HepG2 (cell line): Measurements from ENCODE around the gene SHISA5. TPM values are rescaled to one million over a fixed set of nuclear protein-coding genes. Genes with fewer than 3 reads are reported as not detected.
A peak's percentile ranks its signal among the peaks of the same experiment; 100 is the strongest.

Source experiments
- ATAC-seq: fragments of 200-7000 bp; cut with Tn5 transposase; 3 replicates; pipeline ENCODE4 v1.9.1; 2020; ENCODE audit warnings: mild to moderate bottlenecking, moderate library complexity
- BruUV-seq: library from RNA; stranded (reverse); fragments of 400-500 nt; replicated peaks from 2 replicates; lab custom pipeline; 2021; lab: Mats Ljungman, UMichigan
- CTCF ChIA-PET: fragments of 300-600 bp; formaldehyde crosslinking; extraction: SDS; loops from one replicate; lab custom pipeline; 2021; ENCODE audit warnings: low total read pairs, inconsistent platforms, low intra/inter-chr PET ratio; lab: Yijun Ruan, JAX
- POLR2A ChIA-PET: fragments of 350-600 bp; sonication (Branson Sonifier 250); formaldehyde crosslinking; loops from one replicate; lab custom pipeline; 2020; ENCODE audit warnings: antibody characterized with exemption, inconsistent platforms; lab: Yijun Ruan, JAX
- DNase-seq: peaks from one replicate; pipeline ENCODE4 v3.0.0-alpha.2; 2015; ENCODE audit warnings: low spot score
- FAIRE-seq: peaks from 3 replicates; lab custom pipeline; 2011; peaks lifted over from hg19 to GRCh38; lab: Jason Lieb, UNC
- H2AFZ ChIP-seq: one replicate; pipeline ENCODE4 v1.6.1; 2011; ENCODE audit warnings: low read length, inconsistent platforms
- H3K27ac ChIP-seq: fragments of 300-600 bp; 3 replicates; pipeline ENCODE4 v1.8.0; 2011; ENCODE audit warnings: mixed run types, mild to moderate bottlenecking, mixed read lengths, low read length, inconsistent platforms; ENCODE audit not compliant: insufficient read depth; ENCODE audit errors: extremely low read length
- H3K27me3 ChIP-seq, 2 experiments: fragments of 200-600 bp in 1 of 2; 2 replicates in 1 of 2; 3 replicates in 1 of 2; pipeline versions ENCODE4 v1.6.0 to v1.8.0; 2011; ENCODE audit warnings: low read length in 2 of 2, mild to moderate bottlenecking in 2 of 2, moderate library complexity in 2 of 2, inconsistent platforms in 1 of 2; ENCODE audit not compliant: insufficient read depth in 2 of 2, control insufficient read depth in 1 of 2
- H3K36me3 ChIP-seq, 2 experiments: fragments of 200-600 bp in 1 of 2; replicated peaks in 1 of 2; 2 replicates in 1 of 2; 3 replicates in 1 of 2; pipeline versions ENCODE4 v1.5.1 to v1.8.0; 2011; ENCODE audit warnings: low read length in 2 of 2, inconsistent platforms in 1 of 2; ENCODE audit not compliant: insufficient read depth in 2 of 2, control insufficient read depth in 1 of 2
- H3K4me1 ChIP-seq: 2 replicates; pipeline ENCODE4 v1.5.1; 2012; ENCODE audit warnings: low read length, inconsistent platforms; ENCODE audit not compliant: insufficient read depth
- H3K4me2 ChIP-seq: 2 replicates; pipeline ENCODE4 v1.6.0; 2011; ENCODE audit warnings: low read depth, low read length, inconsistent platforms
- H3K4me3 ChIP-seq, 3 experiments: fragments of 200-600 bp in 1 of 3; sonication (generic), shearing (Covaris generic) in 1 of 3; replicated peaks in 1 of 3; 2 replicates each; pipeline ENCODE4 v1.5.1; 2011 to 2016; ENCODE audit warnings: low read length in 3 of 3, inconsistent platforms in 2 of 3, low read depth in 2 of 3, mild to moderate bottlenecking in 2 of 3, control low read depth in 1 of 3, mixed read lengths in 1 of 3; ENCODE audit not compliant: insufficient read depth in 1 of 3
- H3K79me2 ChIP-seq: one replicate; pipeline ENCODE4 v1.6.1; 2011; ENCODE audit warnings: low read length, inconsistent platforms; ENCODE audit not compliant: insufficient read depth
- H3K9ac ChIP-seq: 2 replicates; pipeline ENCODE4 v1.6.0; 2011; ENCODE audit warnings: mild to moderate bottlenecking, low read depth, low read length, inconsistent platforms; ENCODE audit not compliant: insufficient read depth
- H3K9me3 ChIP-seq: 2 replicates; pipeline ENCODE4 v1.5.1; 2012; ENCODE audit warnings: mild to moderate bottlenecking, low read length
- H4K20me1 ChIP-seq: 2 replicates; pipeline ENCODE4 v1.6.0; 2011; ENCODE audit warnings: inconsistent platforms, mild to moderate bottlenecking, low read length, moderate library complexity; ENCODE audit not compliant: insufficient read depth
- EEA1 ChIP-seq: sonication (generic); formaldehyde crosslinking; IDR thresholded peaks from 2 replicates; pipeline ENCODE4 v1.5.1; 2020; ENCODE audit warnings: mild to moderate bottlenecking, missing genetic modification reagents, borderline replicate concordance
- HDAC1 ChIP-seq: sonication (generic); formaldehyde crosslinking; IDR thresholded peaks from 2 replicates; pipeline ENCODE4 v1.5.1; 2020; ENCODE audit warnings: mild to moderate bottlenecking, missing genetic modification reagents
- HNRNPL ChIP-seq: fragments of 200-400 bp; formaldehyde crosslinking; IDR thresholded peaks from 2 replicates; pipeline ENCODE4 v1.6.1; 2017; ENCODE audit warnings: mild to moderate bottlenecking, low read depth, low read length
- MIER3 ChIP-seq: IDR thresholded peaks from 2 replicates; pipeline ENCODE4 v1.6.1; 2016; ENCODE audit warnings: missing compliant biosample characterization, borderline replicate concordance
- TBL1XR1 ChIP-seq: fragments of 150-350 bp; IDR thresholded peaks from 2 replicates; pipeline ENCODE4 v1.6.1; 2014; ENCODE audit warnings: borderline replicate concordance, low read length; ENCODE audit not compliant: partially characterized antibody
- ZBTB8A ChIP-seq: sonication (generic); formaldehyde crosslinking; IDR thresholded peaks from 2 replicates; pipeline ENCODE4 v1.4.0; 2020; ENCODE audit warnings: mild to moderate bottlenecking, low read depth, missing genetic modification reagents, borderline replicate concordance
- ZNF598 ChIP-seq: sonication (generic); formaldehyde crosslinking; IDR thresholded peaks from 2 replicates; pipeline ENCODE4 v1.5.1; 2020; ENCODE audit warnings: mild to moderate bottlenecking, missing genetic modification reagents, borderline replicate concordance
- ZNF615 ChIP-seq: sonication (generic); formaldehyde crosslinking; IDR thresholded peaks from 2 replicates; pipeline ENCODE4 v1.5.0; 2020; ENCODE audit warnings: mild to moderate bottlenecking, missing genetic modification reagents, borderline replicate concordance
- whole genome bisulfite sequencing: methylation state at CpG from one replicate; pipeline ENCODE4 v1.1.6; 2017; ENCODE audit warnings: low lambda C conversion rate; 5-methylcytosine and 5-hydroxymethylcytosine counted together
- in situ Hi-C: cut with HindIII; loops from 2 replicates; pipeline ENCODE4 v1.10.0; 2017; ENCODE audit warnings: low pct_unique_long_range_greater_than_20kb; ENCODE audit not compliant: extremely low pct_ligation_motif_present
- intact Hi-C: fragments of 100-400 bp; cut with micrococcal nuclease; formaldehyde crosslinking; loops from one replicate; pipeline ENCODE4 v1.10.0; 2022; ENCODE audit not compliant: unreplicated experiment
- polyA plus RNA-seq, 8 experiments: library from polyadenylated mRNA; depleted of rRNA in 3 of 8; stranded (reverse) in 7 of 8; unstranded in 1 of 8; fragments of >200 nt; fragmentation: Illumina TruSeq in 4 of 8; extraction: Trizol in 4 of 8; gene quantifications; 2 replicates each; pipeline versions ENCODE4 v1.2.1 to v1.2.3, GENCODE V29; 2011 to 2016; ENCODE audit warnings: low read depth in 4 of 8, missing spikeins in 1 of 8, mixed read lengths in 1 of 8; ENCODE audit not compliant: insufficient read depth in 1 of 8
- total RNA-seq, 5 experiments: library from RNA; depleted of rRNA; stranded (reverse); fragments of >200 nt; fragmentation: Illumina TruSeq; extraction: Trizol; gene quantifications; 2 replicates each; pipeline ENCODE4 v1.2.3, GENCODE V29; 2016; ENCODE audit warnings: low read depth in 1 of 5

The SHISA5 gene
- total and polyA plus RNA-seq, 2 of the 13 experiments (the other 11 are each of a cell fraction or from before 2014, with no cell fraction given): 75.8 to 91.4 TPM

- Histone ChIP-seq H3K36me3 (peaks cover 18 to 48% of the 10 kb centered on the region in 2 experiments; a peak in 4 of 5 replicates), H3K79me2 (peaks cover 60% of the 10 kb centered on the region), H3K4me1 (peaks cover 82% of the 10 kb centered on the region), H3K4me3 (peak overlapping the region in 1 of 3 experiments; percentile 92; a peak in 1 of 6 replicates), H3K4me2 (peak overlapping the region; percentile 78; the same call in 1 of the 2 replicates), H3K27me3 (no peaks in the 10 kb centered on the region; a peak in 1 of 5 replicates), H3K9me3 (no peaks in the 10 kb centered on the region), H2AFZ (no peak overlapping the region), H4K20me1 (peaks cover 51% of the 10 kb centered on the region), H3K27ac (no peak overlapping the region), H3K9ac (peak overlapping the region; percentile 82)
- BruUV-seq: no TSS peak
- FAIRE-seq: no peak
- no peak for ATAC-seq
- TF ChIP-seq EEA1 (CRISPR knock-in tag) (no peak), ZNF598 (no peak), ZNF615 (no peak), HNRNPL (no peak), MIER3 (no peak), HDAC1 (CRISPR knock-in tag) (no peak), TBL1XR1 (no peak), ZBTB8A (CRISPR knock-in tag) (no peak)
- intact Hi-C loops: no loop called here
- ChIA-PET POLR2A (interaction anchor here (0.6 to 1.2 kb wide), 3 partner anchors 80 to 112 kb away, joined by 3 to 7 read pairs (median 3); partner anchors contain the start of gene SLC26A6), CTCF (no interaction called here)
- WGBS: 93% methylated on average over 3 of the region's 5 CpGs
- in situ Hi-C loops: no loop called here
- no peak for DNase-seq
Observed at GRCh38 chr3:48553361-48553760, 49.4 kb upstream of the SHISA5 start.
